Upper lobe of left lung (tissue), 4 donors: ENCODE results near the gene GNPNAT1.

Experiments
- CTCF ChIP-seq, 6 experiments: fragments of 450-650 bp in 4 of 6; fragments of 200-600 bp in 2 of 6; sonication (generic) in 2 of 6; IDR thresholded peaks; one replicate each; pipeline ENCODE4 v1.5.1; 2016 to 2019; ENCODE audit warnings: antibody characterized with exemption in 6 of 6
- POLR2A ChIP-seq, 4 donors: fragments of 450-650 bp; IDR thresholded peaks; one replicate each; pipeline ENCODE4 v1.5.1; 2016 to 2017; ENCODE audit warnings: antibody characterized with exemption in 4 of 4, mild to moderate bottlenecking in 2 of 4
- POLR2AphosphoS5 ChIP-seq, 2 donors: sonication (generic); formaldehyde crosslinking; IDR thresholded peaks; one replicate each; pipeline ENCODE4 v1.5.1; 2017; ENCODE audit warnings: antibody characterized with exemption in 2 of 2

- TF ChIP-seq CTCF (IDR thresholded peaks at IDR 0.05) (no peak), POLR2A (IDR thresholded peaks at IDR 0.05) (no peak), POLR2AphosphoS5 (IDR thresholded peaks at IDR 0.05) (no peak)
These were observed 38.2 kb upstream of the GNPNAT1 start for GRCh38 chr14:52829527-52830185.
